Measurements from ENCODE around the gene H2BK1. TPM values are rescaled to one million over a fixed set of nuclear protein-coding genes. Genes with fewer than 3 reads are reported as not detected.

H2BK1 gene
- total RNA-seq, 6 experiments from 2014 or later: not detected

DNA sequence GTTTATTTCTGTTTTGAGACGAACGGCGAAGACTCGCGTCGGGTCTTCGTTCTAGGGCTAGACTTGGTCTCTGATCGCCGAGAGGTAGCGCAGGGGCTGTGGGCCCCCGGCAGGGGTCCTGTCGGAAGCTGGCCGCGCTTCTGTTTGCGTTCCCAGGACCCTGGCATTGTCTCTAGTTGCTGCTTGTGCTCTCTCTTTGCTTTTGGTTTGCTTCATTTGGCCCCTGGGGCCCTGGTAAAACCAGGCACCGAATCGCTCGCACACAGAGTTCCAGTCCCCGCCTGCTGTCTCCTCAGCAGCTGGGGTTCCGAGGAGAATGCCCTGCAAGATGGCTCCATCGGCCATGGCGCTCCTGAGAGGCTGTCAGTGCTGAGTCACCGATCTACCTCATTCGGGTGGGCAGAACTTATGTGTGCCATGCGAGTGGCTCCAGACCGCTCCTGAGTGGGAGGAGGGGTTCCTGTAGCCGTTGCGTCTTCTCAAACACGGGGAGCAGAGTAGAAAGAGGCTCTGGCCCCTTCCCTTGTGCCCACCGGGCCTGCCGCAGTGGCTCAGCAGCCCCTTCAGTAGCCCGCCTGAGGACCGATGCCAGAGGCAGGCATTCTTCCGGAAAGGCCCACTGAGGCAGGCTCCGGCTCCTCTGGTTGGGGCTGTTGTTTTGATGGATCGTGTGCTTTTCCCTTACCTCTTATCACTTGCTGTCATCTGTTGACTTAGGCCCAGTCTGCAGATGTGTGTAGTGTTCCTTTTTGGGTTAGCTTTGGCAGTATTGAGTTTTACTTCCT lies 22.8 kb upstream of the H2BK1 start:
- DNase-seq: no peak
- peak overlapping the region; percentile 94 to 98 (median 97) for H3K4me3 ChIP-seq
- no peaks in the 10 kb centered on the region for H3K27me3 ChIP-seq
- ATAC-seq: peak; percentile 16 to 47 (median 39)
- H3K9me3 ChIP-seq: no peaks in the 10 kb centered on the region
- TF ChIP-seq POLR2A (IDR thresholded peaks at IDR 0.05): no peak
- TF ChIP-seq, protein P1, sequence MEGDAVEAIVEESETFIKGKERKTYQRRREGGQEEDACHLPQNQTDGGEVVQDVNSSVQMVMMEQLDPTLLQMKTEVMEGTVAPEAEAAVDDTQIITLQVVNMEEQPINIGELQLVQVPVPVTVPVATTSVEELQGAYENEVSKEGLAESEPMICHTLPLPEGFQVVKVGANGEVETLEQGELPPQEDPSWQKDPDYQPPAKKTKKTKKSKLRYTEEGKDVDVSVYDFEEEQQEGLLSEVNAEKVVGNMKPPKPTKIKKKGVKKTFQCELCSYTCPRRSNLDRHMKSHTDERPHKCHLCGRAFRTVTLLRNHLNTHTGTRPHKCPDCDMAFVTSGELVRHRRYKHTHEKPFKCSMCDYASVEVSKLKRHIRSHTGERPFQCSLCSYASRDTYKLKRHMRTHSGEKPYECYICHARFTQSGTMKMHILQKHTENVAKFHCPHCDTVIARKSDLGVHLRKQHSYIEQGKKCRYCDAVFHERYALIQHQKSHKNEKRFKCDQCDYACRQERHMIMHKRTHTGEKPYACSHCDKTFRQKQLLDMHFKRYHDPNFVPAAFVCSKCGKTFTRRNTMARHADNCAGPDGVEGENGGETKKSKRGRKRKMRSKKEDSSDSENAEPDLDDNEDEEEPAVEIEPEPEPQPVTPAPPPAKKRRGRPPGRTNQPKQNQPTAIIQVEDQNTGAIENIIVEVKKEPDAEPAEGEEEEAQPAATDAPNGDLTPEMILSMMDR (IDR thresholded peaks at IDR 0.05): no peak
- WGBS (ENCODE audit: insufficient coverage, low coverage, low lambda C conversion rate, missing lambda C conversion rate): 0% methylated on average over 20 of the region's 36 CpGs
- H3K4me1 ChIP-seq: peaks cover 0 to 17% (median 8%) of the 10 kb centered on the region in 4 donors
- intact Hi-C loops (cut with DNase I): no loop called here
- H3K27ac ChIP-seq: peak overlapping the region; percentile 51 to 80 (median 61)
- peaks cover 0 to 23% (median 0%) of the 10 kb centered on the region in 4 donors for H3K36me3 ChIP-seq

DNA sequence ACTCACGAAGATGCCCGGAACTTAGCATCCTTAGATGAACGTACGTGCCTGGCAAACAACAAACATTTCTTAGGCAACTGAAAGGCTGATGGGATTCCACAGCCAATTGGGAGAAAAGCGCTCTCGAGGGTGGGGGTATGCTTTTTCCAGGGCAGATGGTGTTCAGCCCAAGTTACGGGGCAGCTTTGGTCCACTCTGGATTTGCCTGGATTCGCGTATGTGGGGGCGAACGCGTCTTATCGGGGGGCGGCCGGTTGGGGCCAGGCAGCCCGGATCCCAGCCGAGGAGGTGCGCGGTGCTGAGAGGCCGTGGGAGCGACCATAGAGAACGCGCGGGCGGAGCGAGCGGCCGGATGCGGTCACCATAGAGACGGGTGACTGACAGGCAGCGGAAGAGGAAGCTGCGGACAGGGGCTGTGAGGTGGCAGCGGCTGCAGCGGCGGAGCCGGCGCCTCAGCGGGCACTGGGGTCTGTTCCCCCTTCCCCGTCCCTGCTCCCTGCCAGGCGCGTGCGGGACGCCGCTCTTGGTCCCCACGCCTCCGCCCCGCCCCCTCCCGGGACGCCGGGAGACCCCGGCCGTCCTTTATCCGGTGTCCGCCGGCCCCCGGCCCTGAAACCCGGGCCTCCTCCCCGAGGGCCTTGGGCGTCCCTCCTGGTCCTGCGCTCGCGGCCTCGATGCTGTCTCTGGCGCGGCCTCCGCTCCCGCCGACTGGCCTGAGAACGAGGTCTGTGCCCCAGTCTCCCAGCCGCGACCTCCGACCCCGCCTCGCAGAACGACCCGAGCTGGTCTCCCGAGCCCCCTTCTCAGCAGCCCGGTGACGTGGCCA lies 22.0 kb upstream of the H2BK1 start, which contains the start of gene CHPF2:
Gene CHPF2, plus strand, starts transcription at position 393 of the 826 bp plus-strand sequence. CDS start 1,529 bp downstream, outside the sequence.
- WGBS (ENCODE audit: insufficient coverage, low coverage, low lambda C conversion rate, missing lambda C conversion rate): 1% methylated on average over 12 of the region's 79 CpGs
- Histone ChIP-seq H3K36me3 (peaks cover 0 to 17% (median 0%) of the 10 kb centered on the region in 4 donors), H3K4me1 (peaks cover 0 to 21% (median 8%) of the 10 kb centered on the region in 4 donors), H3K9me3 (no peaks in the 10 kb centered on the region), H3K27ac (peak within 1 kb of the TSS; percentile 51 to 80 (median 61)), H3K4me3 (peak within 1 kb of the TSS; percentile 94 to 98 (median 97)), H3K27me3 (no peaks in the 10 kb centered on the region)
- DNase-seq (peak; percentile 95 to 96 (median 95)), ATAC-seq (peak; percentile 94 to 98 (median 96))
- peak; percentile 76 for TF ChIP-seq POLR2A (IDR thresholded peaks at IDR 0.05)
- TF ChIP-seq, protein P1 (IDR thresholded peaks at IDR 0.05): no peak
- intact Hi-C loops (cut with DNase I): no loop called here

DNA sequence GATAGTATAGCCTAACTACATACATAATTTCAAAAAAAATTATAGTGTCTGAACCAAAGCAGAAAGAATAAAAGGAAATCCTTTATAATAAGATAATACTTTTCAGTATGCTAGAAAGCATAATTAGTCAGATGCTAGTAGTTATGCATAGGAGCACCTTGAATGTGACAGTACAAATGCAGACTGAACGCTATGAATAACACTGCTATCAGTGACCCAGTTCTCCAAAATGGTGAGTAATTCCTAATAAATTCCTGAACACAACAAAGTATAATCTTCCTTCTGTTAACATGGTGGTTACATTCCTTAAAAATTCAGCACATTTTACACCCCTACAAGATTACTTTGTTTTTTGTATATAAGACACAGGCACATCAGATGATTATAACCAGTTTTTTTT lies 20.8 kb upstream of the H2BK1 start:
- Histone ChIP-seq H3K4me1 (peaks cover 0 to 25% (median 10%) of the 10 kb centered on the region in 4 donors), H3K9me3 (no peaks in the 10 kb centered on the region), H3K27ac (no peak overlapping the region), H3K4me3 (no peak overlapping the region), H3K27me3 (no peaks in the 10 kb centered on the region), H3K36me3 (peaks cover 0 to 6% (median 0%) of the 10 kb centered on the region in 4 donors)
- intact Hi-C loops (cut with DNase I): no loop called here
- ATAC-seq (no peak), DNase-seq (no peak)
- TF ChIP-seq POLR2A (IDR thresholded peaks at IDR 0.05): no peak
- TF ChIP-seq, protein P1 (IDR thresholded peaks at IDR 0.05): no peak
- 89% methylated on average over 1 of the region's 1 CpG for WGBS (ENCODE audit: insufficient coverage, low coverage, low lambda C conversion rate, missing lambda C conversion rate)

DNA sequence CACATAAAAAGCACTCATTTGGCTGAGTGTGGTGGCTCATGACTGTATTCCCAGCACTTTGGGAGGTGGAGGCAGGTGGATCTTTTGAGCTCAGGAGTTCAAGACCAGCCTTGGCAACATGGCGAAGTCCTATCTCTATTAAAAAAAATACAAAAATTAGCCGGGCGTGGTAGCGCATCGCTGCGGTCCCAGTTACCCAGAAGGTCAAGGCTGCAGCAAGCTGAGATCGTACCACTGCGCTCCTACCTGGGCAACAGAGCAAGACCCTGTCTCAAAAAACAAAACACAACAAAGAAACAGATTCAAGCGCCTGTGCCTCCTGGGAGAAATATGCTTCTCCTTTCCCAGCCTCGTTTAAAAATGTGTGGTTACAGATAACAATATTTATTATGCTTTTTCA lies 19.0 kb upstream of the H2BK1 start:
- no peaks in the 10 kb centered on the region for H3K9me3 ChIP-seq
- no peak for DNase-seq
- H3K4me1 ChIP-seq: peaks cover 0 to 30% (median 13%) of the 10 kb centered on the region in 4 donors
- intact Hi-C loops (cut with DNase I): no loop called here
- no peak for ATAC-seq
- H3K27me3 ChIP-seq: no peaks in the 10 kb centered on the region
- peaks cover 0 to 8% (median 2%) of the 10 kb centered on the region in 4 donors for H3K36me3 ChIP-seq
- no peak for TF ChIP-seq POLR2A (IDR thresholded peaks at IDR 0.05)
- TF ChIP-seq, protein P1 (IDR thresholded peaks at IDR 0.05): no peak
- WGBS (ENCODE audit: insufficient coverage, low coverage, low lambda C conversion rate, missing lambda C conversion rate): 66% methylated on average over 3 of the region's 10 CpGs
- no peak overlapping the region for H3K4me3 ChIP-seq
- H3K27ac ChIP-seq: no peak overlapping the region

Data from right lobe of liver (tissue), 6 donors.